HepG2 (cell line): ENCODE results near the gene ATL2. TPM values are rescaled to one million over a fixed set of nuclear protein-coding genes. Genes with fewer than 3 reads are reported as not detected.

Experiments used
- AGO2 ChIP-seq: fragments of 200-400 bp; formaldehyde crosslinking; optimal IDR thresholded peaks from 2 replicates; pipeline ENCODE3; 2017; ENCODE audit warnings: mild to moderate bottlenecking, low read depth, low read length, moderate library complexity
- ARHGAP35 ChIP-seq: sonication (generic); formaldehyde crosslinking; IDR thresholded peaks from 2 replicates; pipeline ENCODE4 v1.9.0; 2022; ENCODE audit warnings: mild to moderate bottlenecking, inconsistent platforms, moderate library complexity, missing genetic modification reagents, borderline replicate concordance
- ASH2L ChIP-seq: fragments of 300-600, 200-600 bp; sonication (generic); IDR thresholded peaks from 2 replicates; pipeline ENCODE4 v1.7.0; 2017; ENCODE audit warnings: low read depth, mild to moderate bottlenecking, moderate library complexity, mixed read lengths, low read length; ENCODE audit not compliant: insufficient read length
- ATF7-NPFF ChIP-seq: sonication (generic); formaldehyde crosslinking; IDR thresholded peaks from 2 replicates; pipeline ENCODE4 v1.8.1; 2023; ENCODE audit warnings: mild to moderate bottlenecking, low read depth, missing genetic modification reagents, moderate library complexity
- CREM ChIP-seq, 2 experiments: sonication (generic) in 1 of 2; formaldehyde crosslinking in 1 of 2; IDR thresholded peaks; 2 replicates each; pipeline versions ENCODE4 v1.4.0 to v1.6.1; 2016 to 2020; ENCODE audit warnings: antibody characterized with exemption in 1 of 2, mild to moderate bottlenecking in 1 of 2, missing genetic modification reagents in 1 of 2
- DMAP1 ChIP-seq: IDR thresholded peaks from 2 replicates; pipeline ENCODE4 v1.6.1; 2016
- GATAD1 ChIP-seq: IDR thresholded peaks from 2 replicates; pipeline ENCODE4 v1.6.1; 2016; ENCODE audit warnings: missing genetic modification reagents, missing compliant biosample characterization
- ISX ChIP-seq: sonication (generic); formaldehyde crosslinking; conservative IDR thresholded peaks from 2 replicates; pipeline ENCODE4 v1.5.0; 2020; ENCODE audit warnings: missing genetic modification reagents
- MIER3 ChIP-seq: IDR thresholded peaks from 2 replicates; pipeline ENCODE4 v1.6.1; 2016; ENCODE audit warnings: missing compliant biosample characterization, borderline replicate concordance
- NFIC ChIP-seq: IDR thresholded peaks from 2 replicates; pipeline ENCODE4 v1.6.1; 2012; ENCODE audit warnings: mild to moderate bottlenecking, low read length, inconsistent platforms
- POLR2AphosphoS2 ChIP-seq: IDR thresholded peaks from 2 replicates; pipeline ENCODE4 v1.6.1; 2011; ENCODE audit warnings: low read depth, low read length, improper control_type of control experiment
- RAD21 ChIP-seq: fragments of 450-650 bp; formaldehyde crosslinking; IDR thresholded peaks from 2 replicates; pipeline ENCODE4 v1.5.0; 2020; ENCODE audit warnings: mild to moderate bottlenecking
- SKI ChIP-seq: fragments of 450-650 bp; IDR thresholded peaks from one replicate; pipeline ENCODE4 v1.6.1; 2018; ENCODE audit warnings: mild to moderate bottlenecking; ENCODE audit not compliant: partially characterized antibody
- TBL1XR1 ChIP-seq: fragments of 150-350 bp; IDR thresholded peaks from 2 replicates; pipeline ENCODE4 v1.6.1; 2014; ENCODE audit warnings: borderline replicate concordance, low read length; ENCODE audit not compliant: partially characterized antibody
- TOPORS ChIP-seq: sonication (generic); formaldehyde crosslinking; IDR thresholded peaks from 2 replicates; pipeline ENCODE4 v1.8.0; 2023; ENCODE audit warnings: mild to moderate bottlenecking, missing genetic modification reagents
- ZBTB1 ChIP-seq: sonication (generic); formaldehyde crosslinking; IDR thresholded peaks from 2 replicates; pipeline ENCODE4 v1.4.0; 2020; ENCODE audit warnings: missing genetic modification reagents, borderline replicate concordance
- ZBTB37 ChIP-seq: sonication (generic); formaldehyde crosslinking; IDR thresholded peaks from 2 replicates; pipeline ENCODE4 v1.4.0; 2020; ENCODE audit warnings: mild to moderate bottlenecking, missing genetic modification reagents
- ZNF18 ChIP-seq: sonication (generic); formaldehyde crosslinking; IDR thresholded peaks from 2 replicates; pipeline ENCODE4 v1.8.0; 2022; ENCODE audit warnings: mild to moderate bottlenecking, missing genetic modification reagents; ENCODE audit not compliant: insufficient replicate concordance
- ZNF616 ChIP-seq: sonication (generic); formaldehyde crosslinking; IDR thresholded peaks from 2 replicates; pipeline ENCODE4 v1.5.0; 2020; ENCODE audit warnings: low read depth, mild to moderate bottlenecking, missing genetic modification reagents
- ZNF766 ChIP-seq: sonication (generic); formaldehyde crosslinking; IDR thresholded peaks from 2 replicates; pipeline ENCODE4 v1.5.0; 2020; ENCODE audit warnings: missing genetic modification reagents, borderline replicate concordance
- ZSCAN5A ChIP-seq: sonication (generic); formaldehyde crosslinking; IDR thresholded peaks from 2 replicates; pipeline ENCODE4 v1.8.0; 2022; ENCODE audit warnings: mild to moderate bottlenecking, missing genetic modification reagents, borderline replicate concordance
- polyA plus RNA-seq, 8 experiments: library from polyadenylated mRNA; depleted of rRNA in 3 of 8; stranded (reverse) in 7 of 8; unstranded in 1 of 8; fragments of >200 nt; fragmentation: Illumina TruSeq in 4 of 8; extraction: Trizol in 4 of 8; gene quantifications; 2 replicates each; pipeline versions ENCODE4 v1.2.1 to v1.2.3, GENCODE V29; 2011 to 2016; ENCODE audit warnings: low read depth in 4 of 8, missing spikeins in 1 of 8, mixed read lengths in 1 of 8; ENCODE audit not compliant: insufficient read depth in 1 of 8
- total RNA-seq, 5 experiments: library from RNA; depleted of rRNA; stranded (reverse); fragments of >200 nt; fragmentation: Illumina TruSeq; extraction: Trizol; gene quantifications; 2 replicates each; pipeline ENCODE4 v1.2.3, GENCODE V29; 2016; ENCODE audit warnings: low read depth in 1 of 5
- TF ChIP-seq, protein P1 (sequence below): IDR thresholded peaks from 2 replicates; pipeline ENCODE4 v1.6.1; 2016; ENCODE audit warnings: missing compliant biosample characterization, missing genetic modification reagents, borderline replicate concordance

Gene ATL2
- total and polyA plus RNA-seq, 2 of the 13 experiments (the other 11 are each of a cell fraction or from before 2014, with no cell fraction given): 56.5 to 119 TPM

GRCh38 chr2:38405917-38406596 is 29.0 kb upstream of the ATL2 start (continued):
- TF ChIP-seq ZNF766 (no peak), POLR2AphosphoS2 (no peak), TOPORS (CRISPR knock-in tag) (no peak), ZBTB37 (CRISPR knock-in tag) (no peak), ISX (no peak), NFIC (no peak), TBL1XR1 (peak; percentile 57), ASH2L (no peak), ZSCAN5A (CRISPR knock-in tag) (no peak), DMAP1 (CRISPR knock-in tag) (0 out of 2 replicates have a peak, but pooled peaks have one; percentile 2), SKI (no peak), MIER3 (CRISPR knock-in tag) (peak; percentile 64; the same call in 1 of the 2 replicates), CREM (IDR thresholded peaks at IDR 0.05) (no peak), CREM (CRISPR knock-in tag; IDR thresholded peaks at IDR 0.05) (no peak), GATAD1 (no peak), ZNF616 (CRISPR knock-in tag) (no peak), ARHGAP35 (CRISPR knock-in tag) (no peak), ZNF18 (CRISPR knock-in tag) (no peak), ATF7-NPFF (CRISPR knock-in tag) (no peak), AGO2 (no peak), RAD21 (CRISPR knock-in tag) (peak; percentile 30; the same call in 1 of the 2 replicates), ZBTB1 (CRISPR knock-in tag) (no peak)
- TF ChIP-seq, protein P1, sequence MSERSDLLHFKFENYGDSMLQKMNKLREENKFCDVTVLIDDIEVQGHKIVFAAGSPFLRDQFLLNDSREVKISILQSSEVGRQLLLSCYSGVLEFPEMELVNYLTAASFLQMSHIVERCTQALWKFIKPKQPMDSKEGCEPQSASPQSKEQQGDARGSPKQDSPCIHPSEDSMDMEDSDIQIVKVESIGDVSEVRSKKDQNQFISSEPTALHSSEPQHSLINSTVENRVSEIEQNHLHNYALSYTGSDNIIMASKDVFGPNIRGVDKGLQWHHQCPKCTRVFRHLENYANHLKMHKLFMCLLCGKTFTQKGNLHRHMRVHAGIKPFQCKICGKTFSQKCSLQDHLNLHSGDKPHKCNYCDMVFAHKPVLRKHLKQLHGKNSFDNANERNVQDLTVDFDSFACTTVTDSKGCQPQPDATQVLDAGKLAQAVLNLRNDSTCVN: no peak; the same call in 1 of the 2 replicates
